Islet of Langerhans (tissue), 1 donor: ENCODE measurements around the gene THADA.
"Not testable (repeated sequence)": the region's sequence is repeated elsewhere in the genome, so short reads cannot be mapped to it uniquely, and the experiment has no call there.

ENCODE experiments used
- FAIRE-seq: peaks from one replicate; lab custom pipeline; 2011; peaks lifted over from hg19 to GRCh38; lab: Jason Lieb, UNC

THADA gene

GRCh38 chr2:43541165-43541564 is 54.7 kb downstream of the THADA start:
- FAIRE-seq, result no peak

- FAIRE-seq, result no peak
Measured at GRCh38 chr2:43540021-43540779, 55.6 kb downstream of the THADA start.

GRCh38 chr2:43539436-43539835 is 56.4 kb downstream of the THADA start:
- no peak for FAIRE-seq

GRCh38 chr2:43538034-43538670 is 57.7 kb downstream of the THADA start:
- no peak for FAIRE-seq

GRCh38 chr2:43537137-43537536 is 58.7 kb downstream of the THADA start:
- no peak for FAIRE-seq

GRCh38 chr2:43534569-43534968 is 61.3 kb downstream of the THADA start:
- FAIRE-seq, result no peak

- FAIRE-seq, result not testable (repeated sequence)
Measured at GRCh38 chr2:43532572-43532971, 63.3 kb downstream of the THADA start.

GRCh38 chr2:43531251-43531650 is 64.6 kb downstream of the THADA start:
- FAIRE-seq, result no peak

GRCh38 chr2:43526994-43527393 is 68.8 kb downstream of the THADA start:
- FAIRE-seq, result peak; percentile 17

- no peak for FAIRE-seq
Measured at GRCh38 chr2:43525506-43525905, 70.3 kb downstream of the THADA start.

GRCh38 chr2:43524177-43524965 is 71.5 kb downstream of the THADA start:
- no peak for FAIRE-seq

GRCh38 chr2:43522177-43522576 is 73.7 kb downstream of the THADA start:
- no peak for FAIRE-seq

GRCh38 chr2:43521568-43521967 is 74.3 kb downstream of the THADA start:
- no peak for FAIRE-seq

- no peak for FAIRE-seq
Measured at GRCh38 chr2:43520919-43521318, 74.9 kb downstream of the THADA start.

GRCh38 chr2:43519643-43520221 is 76.1 kb downstream of the THADA start:
- FAIRE-seq, result peak; percentile 64

GRCh38 chr2:43518718-43519117 is 77.1 kb downstream of the THADA start:
- FAIRE-seq, result no peak

- FAIRE-seq, result no peak
Measured at GRCh38 chr2:43518181-43518580, 77.7 kb downstream of the THADA start.

GRCh38 chr2:43515807-43516497 is 79.9 kb downstream of the THADA start:
- peak; percentile 21 for FAIRE-seq

- FAIRE-seq, result no peak
Measured at GRCh38 chr2:43515248-43515647, 80.6 kb downstream of the THADA start.

- FAIRE-seq, result no peak
Measured at GRCh38 chr2:43513796-43514195, 82.0 kb downstream of the THADA start.

- no peak for FAIRE-seq
Measured at GRCh38 chr2:43513216-43513615, 82.6 kb downstream of the THADA start.

- no peak for FAIRE-seq
Measured at GRCh38 chr2:43511199-43511598, 84.6 kb downstream of the THADA start.
